Stomach (tissue), 4 donors: ENCODE measurements around the gene FAM117A.

Experiments
- EP300 ChIP-seq: sonication (generic); formaldehyde crosslinking; IDR thresholded peaks from one replicate; pipeline ENCODE4 v1.6.1; 2017; ENCODE audit warnings: antibody characterized with exemption
- POLR2A ChIP-seq, 4 donors: fragments of 450-650 bp; IDR thresholded peaks; one replicate each; pipeline ENCODE4 v1.6.1; 2016; ENCODE audit warnings: antibody characterized with exemption in 4 of 4, control low read depth in 2 of 4, mild to moderate bottlenecking in 1 of 4, moderate library complexity in 1 of 4

DNA sequence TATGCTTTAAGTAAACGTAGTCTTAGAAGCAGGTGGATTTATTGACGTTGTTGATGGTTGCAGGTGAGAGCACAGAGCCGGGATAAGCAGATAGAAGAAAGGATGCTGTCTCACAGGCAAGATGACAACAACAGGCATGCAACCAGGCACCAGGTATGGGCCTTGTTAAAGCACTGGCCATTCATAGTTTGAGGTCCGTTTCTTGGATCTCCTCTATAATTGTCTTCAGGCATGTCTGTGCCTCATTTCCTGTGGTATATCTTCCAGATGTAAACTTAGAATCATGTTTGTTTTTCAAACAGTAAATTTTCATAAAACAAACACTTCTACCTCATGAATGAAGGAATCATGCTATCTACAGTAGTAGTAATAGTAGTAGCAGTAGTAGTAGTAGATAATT lies 45.1 kb upstream of the FAM117A start:
- TF ChIP-seq EP300 (no peak), POLR2A (IDR thresholded peaks at IDR 0.05) (no peak)
